Sigmoid colon (tissue), 7 donors: Measurements from ENCODE around the gene KRTAP9-8. TPM values are rescaled to one million over a fixed set of nuclear protein-coding genes. Genes with fewer than 3 reads are reported as not detected.
"Not testable (repeated sequence)": the region's sequence is repeated elsewhere in the genome, so short reads cannot be mapped to it uniquely, and the experiment has no call there.

ENCODE experiments used
- DNase-seq: peaks from one replicate; pipeline ENCODE4 v3.0.0-alpha.2; 2019
- H3K27ac ChIP-seq, 4 donors: fragments of 200-600 bp; sonication (generic); one replicate each; pipeline ENCODE4 v1.5.1; 2016 to 2019; ENCODE audit warnings: mild to moderate bottlenecking in 1 of 4
- H3K27me3 ChIP-seq, 3 donors: fragments of 200-600 bp; sonication (generic); one replicate each; pipeline ENCODE4 v1.5.1; 2019; ENCODE audit warnings: mild to moderate bottlenecking in 1 of 3
- H3K36me3 ChIP-seq, 4 donors: fragments of 200-600 bp; sonication (generic); one replicate each; pipeline ENCODE4 v1.5.1; 2016 to 2019
- H3K4me1 ChIP-seq, 4 donors: fragments of 200-600 bp; sonication (generic); one replicate each; pipeline ENCODE4 v1.5.1; 2017 to 2019
- H3K4me3 ChIP-seq, 4 donors: fragments of 200-600 bp; sonication (generic); one replicate each; pipeline ENCODE4 v1.5.1; 2017 to 2019; ENCODE audit warnings: mild to moderate bottlenecking in 2 of 4, moderate library complexity in 1 of 4
- H3K9me3 ChIP-seq, 4 donors: fragments of 200-600 bp in 3 of 4; sonication (generic) in 3 of 4; one replicate each; pipeline versions ENCODE4 v1.5.1 to v1.6.1; 2013 to 2019
- CTCF ChIP-seq, 4 experiments: fragments of 450-650 bp in 3 of 4; fragments of 200-600 bp in 1 of 4; IDR thresholded peaks; one replicate each; pipeline ENCODE4 v1.5.1; 2016 to 2019; ENCODE audit warnings: antibody characterized with exemption in 4 of 4, mild to moderate bottlenecking in 3 of 4, moderate library complexity in 2 of 4
- EP300 ChIP-seq, 4 donors: sonication (generic); formaldehyde crosslinking; IDR thresholded peaks; one replicate each; pipeline ENCODE4 v1.6.1; 2017; ENCODE audit warnings: antibody characterized with exemption in 4 of 4
- POLR2A ChIP-seq, 2 donors: fragments of 450-650 bp; IDR thresholded peaks; one replicate each; pipeline ENCODE4 v1.6.1; 2016; ENCODE audit warnings: antibody characterized with exemption in 2 of 2, mild to moderate bottlenecking in 2 of 2, moderate library complexity in 2 of 2
- POLR2AphosphoS5 ChIP-seq, 4 donors: sonication (generic); formaldehyde crosslinking; IDR thresholded peaks; one replicate each; pipeline ENCODE4 v1.6.1; 2017; ENCODE audit warnings: antibody characterized with exemption in 4 of 4
- WGBS, 2 donors: extraction: QIAGEN DNeasy Blood & Tissue Kit; methylation state at CpG; one replicate each; pipeline ENCODE4 v1.1.7; 2013; 5-methylcytosine and 5-hydroxymethylcytosine counted together
- intact Hi-C: fragments of 100-400 bp; cut with DNase I; formaldehyde crosslinking; loops from one replicate; pipeline ENCODE4 v1.15.1; 2023
- polyA plus RNA-seq, 3 donors: library from polyadenylated mRNA; stranded (reverse); fragments of 200-250 nt; gene quantifications; one replicate each; pipeline ENCODE4 v1.2.3, GENCODE V29; 2013
- total RNA-seq, 4 donors: library from RNA; depleted of rRNA; stranded (reverse); fragments of >200 nt; gene quantifications; one replicate each; pipeline ENCODE4 v1.1.0, GENCODE V29; 2016
- donor health status: healthy with polysubstance abuse.
- donor health status: Bipolar disorder and iron deficiency.
- donor health status: healthy.

The KRTAP9-8 gene
- total and polyA plus RNA-seq, 7 donors: not detected

GRCh38 chr17:41271858-41272257, 34.1 kb downstream of the KRTAP9-8 start:
- Histone ChIP-seq H3K27me3 (peaks cover 0 to 6% (median 0%) of the 10 kb centered on the region in 3 donors), H3K4me3 (no peak overlapping the region), H3K36me3 (no peaks in the 10 kb centered on the region), H3K4me1 (no peaks in the 10 kb centered on the region), H3K27ac (no peak overlapping the region), H3K9me3 (no peaks in the 10 kb centered on the region)
- no peak for DNase-seq
- intact Hi-C loops: no loop called here
- TF ChIP-seq POLR2AphosphoS5 (IDR thresholded peaks at IDR 0.05) (no peak), POLR2A (IDR thresholded peaks at IDR 0.05) (no peak), EP300 (IDR thresholded peaks at IDR 0.05) (no peak), CTCF (IDR thresholded peaks at IDR 0.05) (no peak)
- 67% methylated on average over 1 of the region's 1 CpG; no CpG with 5 or more reads in 1 of the 2 donors for WGBS, 2 donors

- intact Hi-C loops: loop anchor here (1.0 kb wide), 1 partner anchor 11 kb away; no protein-coding TSS in a partner anchor
- H3K36me3 ChIP-seq, H3K4me1 ChIP-seq, H3K9me3 ChIP-seq, H3K27ac ChIP-seq, H3K27me3 ChIP-seq, H3K4me3 ChIP-seq, DNase-seq: not testable (repeated sequence)
- 48 to 86% methylated on average over 3 of the region's 3 CpGs for WGBS, 2 donors
Observed at GRCh38 chr17:41275648-41276190, 37.9 kb downstream of the KRTAP9-8 start, which contains the start of gene KRTAP9-7. TSS of gene KRTAP9-7 (plus strand) at chr17:41275698. CDS start at chr17:41275698, 0 bp downstream.

- Histone ChIP-seq H3K4me1 (no peaks in the 10 kb centered on the region), H3K27me3 (peaks cover 0 to 6% (median 0%) of the 10 kb centered on the region in 3 donors), H3K36me3 (no peaks in the 10 kb centered on the region), H3K9me3 (no peaks in the 10 kb centered on the region), H3K4me3 (no peak overlapping the region), H3K27ac (no peak overlapping the region)
- 93 to 94% methylated on average over 3 of the region's 3 CpGs for WGBS, 2 donors
- TF ChIP-seq EP300 (IDR thresholded peaks at IDR 0.05) (no peak), POLR2A (IDR thresholded peaks at IDR 0.05) (no peak), CTCF (IDR thresholded peaks at IDR 0.05) (no peak), POLR2AphosphoS5 (IDR thresholded peaks at IDR 0.05) (no peak)
- DNase-seq: no peak
- intact Hi-C loops: no loop called here
Observed at GRCh38 chr17:41278176-41278955, 40.6 kb downstream of the KRTAP9-8 start.

- H3K27ac ChIP-seq: no peak overlapping the region
Observed at GRCh38 chr17:41284043-41284442, 46.2 kb downstream of the KRTAP9-8 start.

More at GRCh38 chr17:41284043-41284442, 46.2 kb downstream of the KRTAP9-8 start:
- TF ChIP-seq POLR2AphosphoS5 (IDR thresholded peaks at IDR 0.05): no peak
- no peak for TF ChIP-seq CTCF (IDR thresholded peaks at IDR 0.05)
- TF ChIP-seq EP300 (IDR thresholded peaks at IDR 0.05): no peak
- Histone ChIP-seq H3K9me3 (no peaks in the 10 kb centered on the region), H3K4me3 (no peak overlapping the region), H3K27me3 (no peaks in the 10 kb centered on the region), H3K4me1 (peaks cover 0 to 7% (median 3%) of the 10 kb centered on the region in 4 donors), H3K36me3 (no peaks in the 10 kb centered on the region)
- 63 to 71% methylated on average over 3 of the region's 3 CpGs for WGBS, 2 donors
- no peak for DNase-seq
- intact Hi-C loops: no loop called here
